Measurements from ENCODE around the gene ATP2B3. TPM values are rescaled to one million over a fixed set of nuclear protein-coding genes. Genes with fewer than 3 reads are reported as not detected.

ATP2B3 gene
- total and polyA plus RNA-seq, 9 of the 15 experiments (the other 6 are each of a cell fraction or from before 2014, with no cell fraction given), result 0.04 TPM; not detected in 8

DNA sequence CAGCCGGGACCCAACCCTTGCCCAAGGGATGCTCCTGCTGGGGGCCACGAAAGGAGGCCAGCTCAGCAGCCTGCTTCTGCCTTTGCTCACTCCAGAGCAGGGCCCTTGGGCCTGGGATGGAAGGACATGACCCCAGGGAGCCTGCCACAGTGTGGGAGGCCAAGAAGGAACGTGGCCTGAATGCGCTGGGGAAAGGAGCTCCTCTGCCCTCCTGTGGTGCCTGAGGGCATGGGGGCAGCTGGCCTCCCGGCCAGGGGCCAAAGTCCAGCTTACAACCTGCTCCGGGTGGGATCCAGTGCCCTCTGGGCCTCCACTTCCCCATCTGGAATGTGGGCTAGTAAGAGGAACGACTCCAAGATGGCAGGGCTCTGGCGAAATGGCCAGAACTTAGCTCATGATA lies 2.0 kb upstream of the ATP2B3 start (continued):
- TF ChIP-seq, protein P1, sequence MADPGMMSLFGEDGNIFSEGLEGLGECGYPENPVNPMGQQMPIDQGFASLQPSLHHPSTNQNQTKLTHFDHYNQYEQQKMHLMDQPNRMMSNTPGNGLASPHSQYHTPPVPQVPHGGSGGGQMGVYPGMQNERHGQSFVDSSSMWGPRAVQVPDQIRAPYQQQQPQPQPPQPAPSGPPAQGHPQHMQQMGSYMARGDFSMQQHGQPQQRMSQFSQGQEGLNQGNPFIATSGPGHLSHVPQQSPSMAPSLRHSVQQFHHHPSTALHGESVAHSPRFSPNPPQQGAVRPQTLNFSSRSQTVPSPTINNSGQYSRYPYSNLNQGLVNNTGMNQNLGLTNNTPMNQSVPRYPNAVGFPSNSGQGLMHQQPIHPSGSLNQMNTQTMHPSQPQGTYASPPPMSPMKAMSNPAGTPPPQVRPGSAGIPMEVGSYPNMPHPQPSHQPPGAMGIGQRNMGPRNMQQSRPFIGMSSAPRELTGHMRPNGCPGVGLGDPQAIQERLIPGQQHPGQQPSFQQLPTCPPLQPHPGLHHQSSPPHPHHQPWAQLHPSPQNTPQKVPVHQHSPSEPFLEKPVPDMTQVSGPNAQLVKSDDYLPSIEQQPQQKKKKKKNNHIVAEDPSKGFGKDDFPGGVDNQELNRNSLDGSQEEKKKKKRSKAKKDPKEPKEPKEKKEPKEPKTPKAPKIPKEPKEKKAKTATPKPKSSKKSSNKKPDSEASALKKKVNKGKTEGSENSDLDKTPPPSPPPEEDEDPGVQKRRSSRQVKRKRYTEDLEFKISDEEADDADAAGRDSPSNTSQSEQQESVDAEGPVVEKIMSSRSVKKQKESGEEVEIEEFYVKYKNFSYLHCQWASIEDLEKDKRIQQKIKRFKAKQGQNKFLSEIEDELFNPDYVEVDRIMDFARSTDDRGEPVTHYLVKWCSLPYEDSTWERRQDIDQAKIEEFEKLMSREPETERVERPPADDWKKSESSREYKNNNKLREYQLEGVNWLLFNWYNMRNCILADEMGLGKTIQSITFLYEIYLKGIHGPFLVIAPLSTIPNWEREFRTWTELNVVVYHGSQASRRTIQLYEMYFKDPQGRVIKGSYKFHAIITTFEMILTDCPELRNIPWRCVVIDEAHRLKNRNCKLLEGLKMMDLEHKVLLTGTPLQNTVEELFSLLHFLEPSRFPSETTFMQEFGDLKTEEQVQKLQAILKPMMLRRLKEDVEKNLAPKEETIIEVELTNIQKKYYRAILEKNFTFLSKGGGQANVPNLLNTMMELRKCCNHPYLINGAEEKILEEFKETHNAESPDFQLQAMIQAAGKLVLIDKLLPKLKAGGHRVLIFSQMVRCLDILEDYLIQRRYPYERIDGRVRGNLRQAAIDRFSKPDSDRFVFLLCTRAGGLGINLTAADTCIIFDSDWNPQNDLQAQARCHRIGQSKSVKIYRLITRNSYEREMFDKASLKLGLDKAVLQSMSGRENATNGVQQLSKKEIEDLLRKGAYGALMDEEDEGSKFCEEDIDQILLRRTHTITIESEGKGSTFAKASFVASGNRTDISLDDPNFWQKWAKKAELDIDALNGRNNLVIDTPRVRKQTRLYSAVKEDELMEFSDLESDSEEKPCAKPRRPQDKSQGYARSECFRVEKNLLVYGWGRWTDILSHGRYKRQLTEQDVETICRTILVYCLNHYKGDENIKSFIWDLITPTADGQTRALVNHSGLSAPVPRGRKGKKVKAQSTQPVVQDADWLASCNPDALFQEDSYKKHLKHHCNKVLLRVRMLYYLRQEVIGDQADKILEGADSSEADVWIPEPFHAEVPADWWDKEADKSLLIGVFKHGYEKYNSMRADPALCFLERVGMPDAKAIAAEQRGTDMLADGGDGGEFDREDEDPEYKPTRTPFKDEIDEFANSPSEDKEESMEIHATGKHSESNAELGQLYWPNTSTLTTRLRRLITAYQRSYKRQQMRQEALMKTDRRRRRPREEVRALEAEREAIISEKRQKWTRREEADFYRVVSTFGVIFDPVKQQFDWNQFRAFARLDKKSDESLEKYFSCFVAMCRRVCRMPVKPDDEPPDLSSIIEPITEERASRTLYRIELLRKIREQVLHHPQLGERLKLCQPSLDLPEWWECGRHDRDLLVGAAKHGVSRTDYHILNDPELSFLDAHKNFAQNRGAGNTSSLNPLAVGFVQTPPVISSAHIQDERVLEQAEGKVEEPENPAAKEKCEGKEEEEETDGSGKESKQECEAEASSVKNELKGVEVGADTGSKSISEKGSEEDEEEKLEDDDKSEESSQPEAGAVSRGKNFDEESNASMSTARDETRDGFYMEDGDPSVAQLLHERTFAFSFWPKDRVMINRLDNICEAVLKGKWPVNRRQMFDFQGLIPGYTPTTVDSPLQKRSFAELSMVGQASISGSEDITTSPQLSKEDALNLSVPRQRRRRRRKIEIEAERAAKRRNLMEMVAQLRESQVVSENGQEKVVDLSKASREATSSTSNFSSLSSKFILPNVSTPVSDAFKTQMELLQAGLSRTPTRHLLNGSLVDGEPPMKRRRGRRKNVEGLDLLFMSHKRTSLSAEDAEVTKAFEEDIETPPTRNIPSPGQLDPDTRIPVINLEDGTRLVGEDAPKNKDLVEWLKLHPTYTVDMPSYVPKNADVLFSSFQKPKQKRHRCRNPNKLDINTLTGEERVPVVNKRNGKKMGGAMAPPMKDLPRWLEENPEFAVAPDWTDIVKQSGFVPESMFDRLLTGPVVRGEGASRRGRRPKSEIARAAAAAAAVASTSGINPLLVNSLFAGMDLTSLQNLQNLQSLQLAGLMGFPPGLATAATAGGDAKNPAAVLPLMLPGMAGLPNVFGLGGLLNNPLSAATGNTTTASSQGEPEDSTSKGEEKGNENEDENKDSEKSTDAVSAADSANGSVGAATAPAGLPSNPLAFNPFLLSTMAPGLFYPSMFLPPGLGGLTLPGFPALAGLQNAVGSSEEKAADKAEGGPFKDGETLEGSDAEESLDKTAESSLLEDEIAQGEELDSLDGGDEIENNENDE (IDR thresholded peaks at IDR 0.05; ENCODE audit: low read depth, low read length), result no peak
- TF ChIP-seq ZNF253 (CRISPR knock-in tag; conservative IDR thresholded peaks at IDR 0.05), result no peak
- TF ChIP-seq TCF7L2 (IDR thresholded peaks at IDR 0.05; ENCODE audit: low read depth, low read length), result no peak
- no peak for TF ChIP-seq ZNF146 (CRISPR knock-in tag; IDR thresholded peaks at IDR 0.05; ENCODE audit: unreplicated experiment)
- TF ChIP-seq ERF (CRISPR knock-in tag; IDR thresholded peaks at IDR 0.05), result no peak
- no peak for TF ChIP-seq NEUROD1 (IDR thresholded peaks at IDR 0.05; ENCODE audit: borderline replicate concordance, low read depth, low read length, partially characterized antibody)
- no peak for TF ChIP-seq TCF7 (IDR thresholded peaks at IDR 0.05; ENCODE audit: borderline replicate concordance)

Measured in K562 (cell line).